HG03460 (cell line): Measurements from ENCODE around the gene PLCD4.

Experiments
- ATAC-seq: cut with Tn5 transposase; IDR thresholded peaks from one replicate; pipeline ENCODE4 v1.9.1; 2021; ENCODE audit not compliant: unreplicated experiment

Gene PLCD4

GRCh38 chr2:218618102-218618860 lies 10.6 kb downstream of the PLCD4 start:
- ATAC-seq = no peak

- ATAC-seq = no peak
These were observed 13.3 kb downstream of the PLCD4 start for GRCh38 chr2:218621007-218621406.

GRCh38 chr2:218622606-218623365 lies 15.1 kb downstream of the PLCD4 start:
- ATAC-seq = no peak

- no peak for ATAC-seq
These were observed 15.6 kb downstream of the PLCD4 start for GRCh38 chr2:218623366-218623705.

- no peak for ATAC-seq
These were observed 18.7 kb downstream of the PLCD4 start for GRCh38 chr2:218626369-218626768.

- no peak for ATAC-seq
These were observed 20.2 kb downstream of the PLCD4 start for GRCh38 chr2:218627939-218628338.

GRCh38 chr2:218631837-218632236 lies 24.1 kb downstream of the PLCD4 start:
- ATAC-seq = no peak

- no peak for ATAC-seq
These were observed 28.0 kb downstream of the PLCD4 start for GRCh38 chr2:218635719-218636118.

- no peak for ATAC-seq
These were observed 30.7 kb downstream of the PLCD4 start for GRCh38 chr2:218638372-218638771.

GRCh38 chr2:218642121-218642656 lies 34.5 kb downstream of the PLCD4 start:
- no peak for ATAC-seq

GRCh38 chr2:218642786-218643185 lies 35.1 kb downstream of the PLCD4 start:
- ATAC-seq = no peak

- no peak for ATAC-seq
These were observed 36.1 kb downstream of the PLCD4 start for GRCh38 chr2:218643751-218644310.

- ATAC-seq = no peak
These were observed 37.0 kb downstream of the PLCD4 start for GRCh38 chr2:218644721-218645120.

- ATAC-seq = peak; percentile 53
These were observed 37.4 kb downstream of the PLCD4 start for GRCh38 chr2:218645126-218645525.

GRCh38 chr2:218648088-218648786 lies 40.5 kb downstream of the PLCD4 start:
- ATAC-seq = no peak

GRCh38 chr2:218648787-218649100 lies 41.0 kb downstream of the PLCD4 start:
- ATAC-seq = no peak

GRCh38 chr2:218655751-218656150 lies 48.1 kb downstream of the PLCD4 start:
- ATAC-seq = no peak

- ATAC-seq = peak; percentile 36
These were observed 51.1 kb downstream of the PLCD4 start for GRCh38 chr2:218658671-218659257.

- ATAC-seq = peak; percentile 98
These were observed 51.7 kb downstream of the PLCD4 start, which contains the start of the genes BCS1L and ZNF142 for GRCh38 chr2:218659258-218659987. Gene BCS1L, plus strand, starts transcription at chr2:218659683. Its CDS starts 1,305 bp downstream, at chr2:218660988. Gene ZNF142, minus strand, starts transcription at chr2:218659623. Its CDS starts 3,194 bp downstream, at chr2:218656429.

- no peak for ATAC-seq
These were observed 52.3 kb downstream of the PLCD4 start for GRCh38 chr2:218659988-218660358.
